Type B pancreatic cell (in vitro differentiated cells): Measurements from ENCODE around the gene EEFSEC. TPM values are rescaled to one million over a fixed set of nuclear protein-coding genes. Genes with fewer than 3 reads are reported as not detected.

Source experiments
- DNase-seq: peaks from one replicate; pipeline ENCODE4 v3.0.0; 2021; ENCODE audit warnings: mixed read lengths; ENCODE audit not compliant: unreplicated experiment; ENCODE audit errors: extremely low spot score
- H3K27ac Mint-ChIP-seq: 2 replicates; pipeline ENCODE4 v1.8.0; 2021; ENCODE audit warnings: mild to moderate bottlenecking, mixed read lengths
- H3K27me3 Mint-ChIP-seq: 2 replicates; pipeline ENCODE4 v1.8.0; 2021; ENCODE audit warnings: mixed read lengths
- H3K36me3 Mint-ChIP-seq: 2 replicates; pipeline ENCODE4 v1.8.0; 2021; ENCODE audit warnings: mixed read lengths
- H3K4me1 Mint-ChIP-seq: one replicate; pipeline ENCODE4 v1.8.0; 2021; ENCODE audit warnings: mixed read lengths; ENCODE audit not compliant: unreplicated experiment
- H3K4me3 Mint-ChIP-seq: 2 replicates; pipeline ENCODE4 v1.8.0; 2021; ENCODE audit warnings: mild to moderate bottlenecking, mixed read lengths
- H3K9me3 Mint-ChIP-seq: 2 replicates; pipeline ENCODE4 v1.8.0; 2021; ENCODE audit warnings: mixed read lengths
- CTCF ChIP-seq: fragments of 200-600 bp; sonication (generic); conservative IDR thresholded peaks from 2 replicates; pipeline ENCODE4 v1.5.0; 2021; ENCODE audit warnings: antibody characterized with exemption, mild to moderate bottlenecking
- total RNA-seq: library from RNA; stranded (reverse); gene quantifications from 2 replicates; pipeline ENCODE4 v1.2.1, GENCODE V29; 2021; ENCODE audit warnings: low replicate concordance

Gene EEFSEC
- total RNA-seq, 1 donor from 2014 or later: 16.6 TPM

GRCh38 chr3:128413413-128414205 is 260.3 kb downstream of the EEFSEC start:
- Mint-ChIP-seq H3K27me3 (peaks cover 6% of the 10 kb centered on the region), H3K4me1 (peaks cover 36% of the 10 kb centered on the region), H3K36me3 (no peaks in the 10 kb centered on the region), H3K4me3 (no peak overlapping the region), H3K27ac (no peak overlapping the region), H3K9me3 (no peaks in the 10 kb centered on the region)
- TF ChIP-seq CTCF: no peak
- DNase-seq: no peak

- peaks cover 47% of the 10 kb centered on the region for H3K4me1 Mint-ChIP-seq
- peaks cover 7% of the 10 kb centered on the region for H3K36me3 Mint-ChIP-seq
- H3K4me3 Mint-ChIP-seq: no peak overlapping the region
- H3K27ac Mint-ChIP-seq: no peak overlapping the region
- TF ChIP-seq CTCF: no peak
- no peak for DNase-seq
- H3K27me3 Mint-ChIP-seq: peaks cover 6% of the 10 kb centered on the region
- peaks cover 7% of the 10 kb centered on the region for H3K9me3 Mint-ChIP-seq
Measured at GRCh38 chr3:128415200-128415772, 262.0 kb downstream of the EEFSEC start.

- TF ChIP-seq CTCF: no peak
- Mint-ChIP-seq H3K27ac (no peak overlapping the region), H3K27me3 (peaks cover 6% of the 10 kb centered on the region), H3K4me1 (peaks cover 47% of the 10 kb centered on the region), H3K36me3 (peaks cover 7% of the 10 kb centered on the region), H3K4me3 (no peak overlapping the region), H3K9me3 (peaks cover 7% of the 10 kb centered on the region)
- no peak for DNase-seq
Measured at GRCh38 chr3:128415773-128416577, 262.7 kb downstream of the EEFSEC start.

- Mint-ChIP-seq H3K4me1 (peaks cover 45% of the 10 kb centered on the region), H3K27me3 (peaks cover 6% of the 10 kb centered on the region), H3K27ac (no peak overlapping the region), H3K4me3 (no peak overlapping the region), H3K9me3 (peaks cover 7% of the 10 kb centered on the region), H3K36me3 (peaks cover 7% of the 10 kb centered on the region)
- no peak for TF ChIP-seq CTCF
- no peak for DNase-seq
Measured at GRCh38 chr3:128416578-128417211, 263.4 kb downstream of the EEFSEC start.

- Mint-ChIP-seq H3K36me3 (peaks cover 7% of the 10 kb centered on the region), H3K4me3 (no peak overlapping the region), H3K9me3 (peaks cover 7% of the 10 kb centered on the region), H3K27ac (no peak overlapping the region), H3K27me3 (peaks cover 6% of the 10 kb centered on the region), H3K4me1 (peaks cover 33% of the 10 kb centered on the region)
- TF ChIP-seq CTCF: no peak
- DNase-seq: no peak
Measured at GRCh38 chr3:128418900-128419299, 265.6 kb downstream of the EEFSEC start.
